Body of pancreas (tissue), 4 donors: ENCODE results near the gene METAP1. TPM values are rescaled to one million over a fixed set of nuclear protein-coding genes. Genes with fewer than 3 reads are reported as not detected.

Experiments used
- ATAC-seq: fragments of 150-250 bp; one replicate; pipeline ENCODE4 v1.9.1; 2016
- DNase-seq, 4 donors: peaks; one replicate each; pipeline ENCODE4 v3.0.0-alpha.2; 2019
- H3K27ac ChIP-seq, 4 donors: fragments of 200-600 bp; sonication (generic); 1 replicate in 3 of 4; 2 replicates in 1 of 4; pipeline versions ENCODE4 v1.5.1 to v1.6.1; 2016 to 2019; ENCODE audit warnings: mild to moderate bottlenecking in 1 of 4, mixed read lengths in 1 of 4, moderate library complexity in 1 of 4
- H3K27me3 ChIP-seq, 2 donors: fragments of 200-600 bp; sonication (generic); one replicate each; pipeline ENCODE4 v1.6.0; 2016; ENCODE audit warnings: mild to moderate bottlenecking in 1 of 2
- H3K36me3 ChIP-seq, 2 donors: fragments of 200-600 bp; sonication (generic); replicated peaks in 1 of 2; 2 replicates each; pipeline ENCODE4 v1.5.1; 2016; ENCODE audit warnings: low read depth in 2 of 2; ENCODE audit not compliant: insufficient read depth in 1 of 2
- H3K4me1 ChIP-seq: fragments of 200-600 bp; sonication (generic); one replicate; pipeline ENCODE4 v1.6.0; 2016
- H3K4me3 ChIP-seq, 2 donors: fragments of 200-600 bp; sonication (generic); 1 replicate in 1 of 2; 2 replicates in 1 of 2; pipeline ENCODE4 v1.5.1; 2016 to 2019
- H3K9me3 ChIP-seq, 3 donors: fragments of 200-600 bp; sonication (generic); 1 replicate in 2 of 3; 2 replicates in 1 of 3; pipeline ENCODE4 v1.5.1; 2016
- CTCF ChIP-seq, 7 experiments: fragments of 450-650 bp in 4 of 7; fragments of 200-600 bp in 3 of 7; sonication (generic) in 3 of 7; IDR thresholded peaks; one replicate each; pipeline ENCODE4 v1.5.1; 2016 to 2019; ENCODE audit warnings: antibody characterized with exemption in 7 of 7
- POLR2A ChIP-seq, 3 donors: fragments of 450-650 bp; IDR thresholded peaks; one replicate each; pipeline ENCODE4 v1.6.1; 2016; ENCODE audit warnings: antibody characterized with exemption in 3 of 3, mild to moderate bottlenecking in 2 of 3
- WGBS, 2 donors: methylation state at CpG; one replicate each; pipeline ENCODE4 v1.1.5; 2017; 5-methylcytosine and 5-hydroxymethylcytosine counted together
- intact Hi-C: fragments of 100-400 bp; cut with DNase I; formaldehyde crosslinking; loops from one replicate; pipeline ENCODE4 v1.15.1; 2023
- total RNA-seq, 2 donors: library from RNA; depleted of rRNA; stranded (reverse); fragments of >200 nt; gene quantifications; one replicate each; pipeline ENCODE4 v1.1.0, GENCODE V29; 2016

METAP1 gene
- total RNA-seq, 2 donors from 2014 or later = 21.1 to 21.8 TPM

GRCh38 chr4:98998551-98998950, 3.0 kb downstream of the METAP1 start:
- 97 to 98% methylated on average over 7 of the region's 7 CpGs for WGBS, 2 donors
- no peak for TF ChIP-seq CTCF (IDR thresholded peaks at IDR 0.05)
- H3K36me3 ChIP-seq = no peaks in the 10 kb centered on the region
- no peak for ATAC-seq
- no peaks in the 10 kb centered on the region for H3K9me3 ChIP-seq
- peaks cover 18% of the 10 kb centered on the region for H3K4me1 ChIP-seq
- no peaks in the 10 kb centered on the region for H3K27me3 ChIP-seq
- intact Hi-C loops = loop anchor here (10.0 kb wide), 1 partner anchor 56 kb away; no protein-coding TSS in a partner anchor
- no peak overlapping the region for H3K27ac ChIP-seq
- no peak for DNase-seq
- no peak overlapping the region for H3K4me3 ChIP-seq

GRCh38 chr4:99002279-99002678, 6.8 kb downstream of the METAP1 start:
- no peaks in the 10 kb centered on the region for H3K9me3 ChIP-seq
- H3K36me3 ChIP-seq = no peaks in the 10 kb centered on the region
- no peak overlapping the region for H3K4me3 ChIP-seq
- no peak overlapping the region for H3K27ac ChIP-seq
- no peaks in the 10 kb centered on the region for H3K27me3 ChIP-seq
- peaks cover 8% of the 10 kb centered on the region for H3K4me1 ChIP-seq
- intact Hi-C loops = no loop called here
- DNase-seq = no peak
- TF ChIP-seq POLR2A (IDR thresholded peaks at IDR 0.05) (no peak), CTCF (IDR thresholded peaks at IDR 0.05) (no peak)
- ATAC-seq = no peak
- WGBS, 2 donors = 63 to 65% methylated on average over 3 of the region's 3 CpGs

- intact Hi-C loops = no loop called here
- H3K9me3 ChIP-seq = no peaks in the 10 kb centered on the region
- DNase-seq = no peak
- TF ChIP-seq POLR2A (IDR thresholded peaks at IDR 0.05) (no peak), CTCF (IDR thresholded peaks at IDR 0.05) (no peak)
- no peak overlapping the region for H3K4me3 ChIP-seq
- no peaks in the 10 kb centered on the region for H3K27me3 ChIP-seq
- no peak for ATAC-seq
- no peaks in the 10 kb centered on the region for H3K4me1 ChIP-seq
- H3K36me3 ChIP-seq = no peaks in the 10 kb centered on the region
- 64 to 74% methylated on average over 2 of the region's 2 CpGs for WGBS, 2 donors
- no peak overlapping the region for H3K27ac ChIP-seq
Measured at GRCh38 chr4:99008051-99008450, 12.5 kb downstream of the METAP1 start.

- 71 to 72% methylated on average over 4 of the region's 4 CpGs for WGBS, 2 donors
- no peaks in the 10 kb centered on the region for H3K36me3 ChIP-seq
- H3K27ac ChIP-seq = no peak overlapping the region
- ATAC-seq (no peak), DNase-seq (no peak)
- intact Hi-C loops = no loop called here
- peaks cover 11% of the 10 kb centered on the region for H3K4me1 ChIP-seq
- H3K4me3 ChIP-seq = no peak overlapping the region
- no peaks in the 10 kb centered on the region for H3K9me3 ChIP-seq
- no peaks in the 10 kb centered on the region for H3K27me3 ChIP-seq
- TF ChIP-seq POLR2A (IDR thresholded peaks at IDR 0.05) (no peak), CTCF (IDR thresholded peaks at IDR 0.05) (no peak)
Measured at GRCh38 chr4:99011910-99012309, 16.4 kb downstream of the METAP1 start.

- intact Hi-C loops = no loop called here
- WGBS, 2 donors = 55 to 70% methylated on average over 4 of the region's 4 CpGs
- H3K4me1 ChIP-seq = peaks cover 11% of the 10 kb centered on the region
- H3K4me3 ChIP-seq = no peak overlapping the region
- H3K27me3 ChIP-seq = no peaks in the 10 kb centered on the region
- H3K27ac ChIP-seq = peak overlapping the region in 2 of 4 donors; percentile 24 to 31
- no peaks in the 10 kb centered on the region for H3K9me3 ChIP-seq
- no peak for TF ChIP-seq POLR2A (IDR thresholded peaks at IDR 0.05)
- no peak for TF ChIP-seq CTCF (IDR thresholded peaks at IDR 0.05)
- ATAC-seq (peak; percentile 62), DNase-seq (no peak)
- H3K36me3 ChIP-seq = no peaks in the 10 kb centered on the region
Measured at GRCh38 chr4:99013402-99013843, 17.9 kb downstream of the METAP1 start.
